Activated naive CD8-positive, alpha-beta T cell treated with anti-CD3 and anti-CD28 coated beads, Interleukin-2, amount 50 U/mL, for 24 hours (primary cell): ENCODE results near the gene RSPH9.

Experiments used
- ATAC-seq: fragments of 150-1000 bp; cut with Tn5 transposase; one replicate; pipeline ENCODE4 v1.10.0; 2021
- DNase-seq: peaks from one replicate; pipeline ENCODE4 v3.0.0; 2021
- H3K27ac Mint-ChIP-seq: one replicate; pipeline ENCODE4 v1.8.0; 2021; ENCODE audit warnings: mild to moderate bottlenecking, mixed read lengths
- H3K27me3 Mint-ChIP-seq: one replicate; pipeline ENCODE4 v1.8.0; 2021; ENCODE audit warnings: mixed read lengths
- H3K36me3 Mint-ChIP-seq: one replicate; pipeline ENCODE4 v1.8.0; 2021; ENCODE audit warnings: low read depth, mixed read lengths
- H3K4me1 Mint-ChIP-seq: one replicate; pipeline ENCODE4 v1.8.0; 2021; ENCODE audit warnings: mixed read lengths
- H3K4me3 Mint-ChIP-seq: one replicate; pipeline ENCODE4 v1.8.0; 2021; ENCODE audit warnings: mild to moderate bottlenecking, moderate library complexity, mixed read lengths
- H3K9me3 Mint-ChIP-seq: one replicate; pipeline ENCODE4 v1.8.0; 2021; ENCODE audit warnings: mixed read lengths

RSPH9 gene

DNA sequence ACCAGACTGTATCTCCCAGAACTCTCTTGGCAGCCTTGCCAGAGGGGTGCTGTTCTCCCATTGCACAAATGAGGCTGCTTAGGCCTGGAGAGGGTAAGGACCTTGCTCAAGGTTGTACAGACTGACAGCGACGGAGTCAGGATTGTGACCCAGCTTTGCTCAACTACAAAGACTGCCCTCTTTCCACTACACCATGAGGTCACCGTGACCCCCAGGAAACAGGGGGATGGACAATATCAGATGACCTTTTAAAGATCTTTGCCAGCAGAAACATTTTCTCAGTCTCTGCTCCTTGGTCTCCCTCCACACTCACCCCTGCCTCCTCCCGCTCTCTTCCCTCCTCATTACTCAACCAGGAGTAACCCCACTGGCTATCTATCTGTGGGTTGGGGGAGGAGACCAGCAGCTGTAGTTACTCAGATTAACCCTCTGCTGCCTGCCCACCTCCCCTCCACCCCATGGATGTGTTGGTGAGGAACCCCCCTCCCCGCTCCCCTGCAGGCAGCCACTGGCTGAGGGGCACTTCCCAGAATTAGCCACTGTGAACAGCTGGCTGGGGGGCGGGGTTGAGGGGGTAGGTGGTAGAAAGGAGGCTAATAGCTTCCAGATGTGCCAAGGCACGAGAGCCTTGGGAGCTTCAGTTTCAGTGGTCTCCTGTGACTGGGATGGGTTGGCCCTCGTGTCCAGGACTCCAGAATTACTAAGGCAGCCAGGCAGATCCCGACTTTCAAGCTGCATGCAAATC, 69.6 kb downstream of the RSPH9 start:
- Mint-ChIP-seq H3K27ac (no peak overlapping the region), H3K4me3 (no peak overlapping the region), H3K4me1 (peaks cover 12% of the 10 kb centered on the region), H3K36me3 (no peaks in the 10 kb centered on the region), H3K27me3 (peaks cover 8% of the 10 kb centered on the region), H3K9me3 (no peaks in the 10 kb centered on the region)
- ATAC-seq (peak; percentile 27), DNase-seq (no peak)

DNA sequence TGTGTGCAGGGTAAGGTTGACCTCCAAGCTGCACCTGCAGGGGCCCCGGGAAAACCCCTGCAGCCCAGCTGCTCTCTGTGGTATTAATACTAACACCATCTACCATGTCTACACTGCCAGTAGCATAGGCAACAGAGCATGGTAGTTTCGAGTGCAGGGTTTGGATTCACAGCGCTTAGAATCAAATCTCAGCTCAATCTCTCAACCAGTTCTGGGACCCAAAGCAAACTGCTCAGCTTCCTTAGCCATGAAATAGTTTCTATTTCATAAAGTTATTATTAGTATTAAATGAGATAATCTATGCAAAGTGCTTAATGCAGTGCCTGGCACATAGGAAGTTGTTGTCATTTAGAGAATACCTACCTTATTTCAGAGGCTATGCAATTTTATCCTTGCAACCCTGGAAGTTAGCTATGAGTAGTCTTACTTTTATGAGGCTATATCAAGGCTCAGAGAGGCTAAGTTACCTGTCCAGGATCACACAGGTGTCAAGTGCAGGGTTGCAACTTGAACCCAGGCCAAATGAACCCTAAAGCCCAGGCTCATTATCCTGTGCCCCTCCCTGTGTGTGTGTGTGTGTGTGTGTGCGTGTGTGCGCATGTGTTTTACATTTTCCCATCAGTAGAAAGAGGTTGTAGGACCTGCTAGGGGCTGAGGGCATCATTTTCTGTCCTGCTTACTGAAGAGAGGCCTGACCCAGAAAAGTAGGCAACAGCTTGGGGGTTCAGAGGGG, 70.4 kb downstream of the RSPH9 start:
- no peaks in the 10 kb centered on the region for H3K36me3 Mint-ChIP-seq
- no peak overlapping the region for H3K4me3 Mint-ChIP-seq
- H3K9me3 Mint-ChIP-seq = no peaks in the 10 kb centered on the region

DNA sequence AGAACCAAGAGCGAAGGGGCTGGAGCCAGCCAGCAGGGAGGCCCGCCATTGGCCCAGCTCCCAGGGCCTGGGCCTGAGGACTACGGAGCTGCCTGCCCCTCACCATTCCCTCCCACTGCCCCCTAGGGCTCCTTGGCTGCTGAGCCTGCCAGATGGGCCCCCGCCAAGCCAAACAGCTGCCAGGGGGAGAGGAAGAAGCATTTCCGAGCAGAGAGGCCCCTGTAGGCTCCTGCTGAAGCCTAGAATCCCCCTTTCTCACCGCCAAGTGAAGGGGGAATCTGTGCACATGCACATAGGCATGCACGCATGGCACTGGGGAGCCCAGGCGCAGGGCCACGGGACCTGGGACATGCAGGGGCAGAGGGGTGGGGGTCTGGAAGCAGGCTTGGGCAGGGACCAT, 71.3 kb downstream of the RSPH9 start:
- ATAC-seq (no peak), DNase-seq (no peak)
- Mint-ChIP-seq H3K4me1 (peaks cover 5% of the 10 kb centered on the region), H3K9me3 (no peaks in the 10 kb centered on the region), H3K27me3 (peaks cover 4% of the 10 kb centered on the region), H3K4me3 (no peak overlapping the region), H3K36me3 (no peaks in the 10 kb centered on the region), H3K27ac (no peak overlapping the region)

More for the DNA sequence above, 70.4 kb downstream of the RSPH9 start:
- Mint-ChIP-seq H3K27ac (no peak overlapping the region), H3K27me3 (peaks cover 8% of the 10 kb centered on the region), H3K4me1 (peaks cover 7% of the 10 kb centered on the region)
- no peak for DNase-seq
- ATAC-seq = peak; percentile 37

GRCh38 chr6:43717389-43717788, 72.6 kb downstream of the RSPH9 start:
- no peaks in the 10 kb centered on the region for H3K36me3 Mint-ChIP-seq
- H3K9me3 Mint-ChIP-seq = no peaks in the 10 kb centered on the region
- peaks cover 1% of the 10 kb centered on the region for H3K27me3 Mint-ChIP-seq
- H3K4me3 Mint-ChIP-seq = no peak overlapping the region
- H3K27ac Mint-ChIP-seq = no peak overlapping the region
- H3K4me1 Mint-ChIP-seq = peaks cover 4% of the 10 kb centered on the region
- ATAC-seq (no peak), DNase-seq (no peak)

- Mint-ChIP-seq H3K9me3 (no peaks in the 10 kb centered on the region), H3K27me3 (peaks cover 1% of the 10 kb centered on the region), H3K4me3 (no peak overlapping the region), H3K27ac (no peak overlapping the region), H3K36me3 (no peaks in the 10 kb centered on the region), H3K4me1 (peaks cover 4% of the 10 kb centered on the region)
- ATAC-seq (no peak), DNase-seq (no peak)
Observed at GRCh38 chr6:43717822-43718221, 73.0 kb downstream of the RSPH9 start.

GRCh38 chr6:43718387-43719105, 73.7 kb downstream of the RSPH9 start:
- Mint-ChIP-seq H3K36me3 (no peaks in the 10 kb centered on the region), H3K4me1 (peaks cover 7% of the 10 kb centered on the region), H3K9me3 (no peaks in the 10 kb centered on the region), H3K27me3 (peaks cover 1% of the 10 kb centered on the region), H3K27ac (no peak overlapping the region), H3K4me3 (no peak overlapping the region)
- no peak for DNase-seq
- no peak for ATAC-seq

GRCh38 chr6:43719511-43719910, 74.7 kb downstream of the RSPH9 start:
- H3K36me3 Mint-ChIP-seq = no peaks in the 10 kb centered on the region
- no peak overlapping the region for H3K4me3 Mint-ChIP-seq
- H3K4me1 Mint-ChIP-seq = peaks cover 14% of the 10 kb centered on the region
- peaks cover 1% of the 10 kb centered on the region for H3K27me3 Mint-ChIP-seq
- H3K27ac Mint-ChIP-seq = no peak overlapping the region
- no peak for ATAC-seq
- no peaks in the 10 kb centered on the region for H3K9me3 Mint-ChIP-seq
- no peak for DNase-seq

DNA sequence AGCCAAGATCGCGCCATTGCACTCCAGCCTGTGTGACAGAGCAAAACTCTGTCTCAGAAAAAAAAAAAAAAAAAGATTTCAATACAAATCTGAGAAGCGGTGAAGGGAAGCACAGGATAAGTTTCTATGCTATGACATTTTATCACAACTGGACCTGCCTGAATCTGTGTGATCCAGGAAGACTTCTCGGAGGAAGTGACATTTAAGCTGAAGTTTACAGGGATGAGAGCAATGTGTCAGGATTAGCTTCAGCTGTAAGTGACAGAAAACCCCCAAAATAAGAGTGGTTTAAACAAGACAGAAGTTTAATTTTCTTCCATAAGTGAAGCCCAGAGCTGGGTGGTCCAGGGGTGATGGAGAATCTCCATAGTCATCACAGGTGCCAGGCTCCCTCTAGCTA, 76.2 kb downstream of the RSPH9 start:
- H3K36me3 Mint-ChIP-seq = no peaks in the 10 kb centered on the region
- H3K27ac Mint-ChIP-seq = no peak overlapping the region
- peaks cover 28% of the 10 kb centered on the region for H3K4me1 Mint-ChIP-seq
- ATAC-seq (no peak), DNase-seq (no peak)
- H3K27me3 Mint-ChIP-seq = peaks cover 1% of the 10 kb centered on the region
- H3K4me3 Mint-ChIP-seq = no peak overlapping the region
- no peaks in the 10 kb centered on the region for H3K9me3 Mint-ChIP-seq
